Measurements from ENCODE around the gene CPA5.

CPA5 gene

DNA sequence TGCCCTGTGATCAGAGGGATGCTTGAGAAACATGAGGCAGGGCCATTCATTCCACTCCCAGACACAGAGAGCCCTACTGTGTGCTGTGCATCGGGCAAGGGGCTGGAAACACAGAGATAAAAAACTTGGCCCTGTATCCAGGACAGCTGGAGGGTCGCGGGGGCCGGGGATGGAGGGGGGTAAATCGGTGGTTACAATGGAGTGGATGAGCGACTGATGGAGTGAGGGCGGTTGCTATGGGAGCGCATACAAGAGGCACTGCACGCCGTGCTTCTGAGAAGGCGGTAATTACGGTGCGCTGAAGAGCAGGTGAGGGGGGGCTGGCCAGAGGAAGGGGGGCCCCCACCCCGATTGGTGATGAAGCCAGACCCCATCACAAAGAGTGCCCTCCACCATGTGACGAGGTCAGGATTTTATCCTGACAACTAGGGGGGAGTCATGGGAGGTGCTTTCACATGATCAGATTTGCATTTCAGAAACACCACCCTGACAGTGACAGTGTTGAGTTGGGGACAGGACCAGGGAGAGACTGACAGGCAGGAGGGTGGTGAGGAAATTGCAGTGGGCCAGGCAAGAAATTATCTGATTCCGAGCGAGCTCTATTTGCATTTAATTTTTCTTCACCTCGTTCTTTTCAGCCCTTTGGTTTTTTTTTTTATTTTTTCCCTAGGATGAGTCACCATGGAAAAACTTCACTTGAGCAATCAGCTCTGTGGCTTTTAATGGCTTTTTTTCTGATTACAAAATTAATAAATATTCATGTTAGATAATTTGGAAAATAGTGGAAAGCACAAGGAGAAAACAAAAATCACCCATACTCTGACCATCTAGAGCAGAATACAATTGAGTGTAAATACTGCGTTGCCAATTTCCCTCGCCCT lies 7.8 kb downstream of the CPA5 start:
- TF ChIP-seq, protein P1, sequence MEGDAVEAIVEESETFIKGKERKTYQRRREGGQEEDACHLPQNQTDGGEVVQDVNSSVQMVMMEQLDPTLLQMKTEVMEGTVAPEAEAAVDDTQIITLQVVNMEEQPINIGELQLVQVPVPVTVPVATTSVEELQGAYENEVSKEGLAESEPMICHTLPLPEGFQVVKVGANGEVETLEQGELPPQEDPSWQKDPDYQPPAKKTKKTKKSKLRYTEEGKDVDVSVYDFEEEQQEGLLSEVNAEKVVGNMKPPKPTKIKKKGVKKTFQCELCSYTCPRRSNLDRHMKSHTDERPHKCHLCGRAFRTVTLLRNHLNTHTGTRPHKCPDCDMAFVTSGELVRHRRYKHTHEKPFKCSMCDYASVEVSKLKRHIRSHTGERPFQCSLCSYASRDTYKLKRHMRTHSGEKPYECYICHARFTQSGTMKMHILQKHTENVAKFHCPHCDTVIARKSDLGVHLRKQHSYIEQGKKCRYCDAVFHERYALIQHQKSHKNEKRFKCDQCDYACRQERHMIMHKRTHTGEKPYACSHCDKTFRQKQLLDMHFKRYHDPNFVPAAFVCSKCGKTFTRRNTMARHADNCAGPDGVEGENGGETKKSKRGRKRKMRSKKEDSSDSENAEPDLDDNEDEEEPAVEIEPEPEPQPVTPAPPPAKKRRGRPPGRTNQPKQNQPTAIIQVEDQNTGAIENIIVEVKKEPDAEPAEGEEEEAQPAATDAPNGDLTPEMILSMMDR (conservative IDR thresholded peaks at IDR 0.05) = no peak
- no peak overlapping the region for H3K27ac ChIP-seq

DNA sequence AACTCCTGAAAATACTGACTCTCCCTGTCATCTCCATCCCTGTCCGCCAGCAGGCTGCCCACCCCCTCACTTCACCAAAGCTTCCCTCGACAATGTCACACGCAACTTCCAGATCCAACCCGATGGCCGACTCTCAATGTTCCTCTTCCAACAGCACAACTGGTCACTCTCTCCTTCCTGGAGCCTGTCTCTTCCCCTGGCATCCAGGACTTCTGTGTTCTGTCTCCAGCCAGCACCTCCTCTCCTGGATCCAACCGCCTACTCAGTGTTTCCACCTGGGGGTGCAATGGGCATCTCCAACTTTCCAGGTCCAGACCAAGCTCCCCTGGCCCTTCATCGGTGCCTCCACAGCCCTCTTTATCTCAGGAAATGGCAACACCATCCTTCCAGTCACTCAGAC lies 8.6 kb downstream of the CPA5 start:
- H3K27ac ChIP-seq = no peak overlapping the region

DNA sequence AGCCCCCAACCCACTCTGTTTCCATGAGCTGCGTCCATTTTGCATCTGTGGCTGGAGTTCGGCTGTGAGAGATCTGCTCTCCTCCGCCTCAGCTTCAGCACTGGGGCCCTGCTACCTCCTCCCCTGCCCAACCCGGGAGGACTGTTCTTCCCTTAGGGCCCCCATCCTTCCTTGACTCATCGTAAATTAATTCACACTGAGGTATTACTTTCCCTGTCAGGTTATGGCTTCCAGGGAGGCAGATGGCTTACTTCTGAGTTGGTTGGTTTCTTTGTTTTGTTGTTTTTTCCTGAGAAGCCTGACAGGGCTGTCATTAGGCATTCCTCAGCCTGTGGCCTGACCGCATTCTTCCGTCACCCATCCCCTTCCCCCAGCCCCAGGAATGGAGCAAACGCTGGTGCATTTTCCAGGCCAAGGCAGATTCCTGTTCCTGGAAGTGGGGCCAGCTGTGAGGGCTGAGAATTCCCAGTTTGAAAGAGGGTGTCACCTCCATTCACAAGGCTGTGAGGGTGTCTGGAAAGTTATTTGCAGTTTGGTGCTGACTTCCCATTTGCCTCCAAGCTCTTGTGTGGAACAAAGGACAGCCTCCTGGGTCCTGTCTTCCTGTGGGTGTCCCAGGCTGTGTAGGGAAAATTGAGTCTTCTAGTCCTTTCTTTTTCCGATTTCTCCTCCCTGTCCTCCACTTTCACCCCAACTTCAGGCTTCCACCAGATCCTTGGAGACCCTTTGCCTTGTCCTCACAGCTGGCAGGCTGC lies 11.7 kb downstream of the CPA5 start:
- H3K27ac ChIP-seq = no peak overlapping the region
- TF ChIP-seq, protein P1 (conservative IDR thresholded peaks at IDR 0.05) = no peak

More for the DNA sequence above, 8.6 kb downstream of the CPA5 start:
- TF ChIP-seq, protein P1 (conservative IDR thresholded peaks at IDR 0.05) = no peak

DNA sequence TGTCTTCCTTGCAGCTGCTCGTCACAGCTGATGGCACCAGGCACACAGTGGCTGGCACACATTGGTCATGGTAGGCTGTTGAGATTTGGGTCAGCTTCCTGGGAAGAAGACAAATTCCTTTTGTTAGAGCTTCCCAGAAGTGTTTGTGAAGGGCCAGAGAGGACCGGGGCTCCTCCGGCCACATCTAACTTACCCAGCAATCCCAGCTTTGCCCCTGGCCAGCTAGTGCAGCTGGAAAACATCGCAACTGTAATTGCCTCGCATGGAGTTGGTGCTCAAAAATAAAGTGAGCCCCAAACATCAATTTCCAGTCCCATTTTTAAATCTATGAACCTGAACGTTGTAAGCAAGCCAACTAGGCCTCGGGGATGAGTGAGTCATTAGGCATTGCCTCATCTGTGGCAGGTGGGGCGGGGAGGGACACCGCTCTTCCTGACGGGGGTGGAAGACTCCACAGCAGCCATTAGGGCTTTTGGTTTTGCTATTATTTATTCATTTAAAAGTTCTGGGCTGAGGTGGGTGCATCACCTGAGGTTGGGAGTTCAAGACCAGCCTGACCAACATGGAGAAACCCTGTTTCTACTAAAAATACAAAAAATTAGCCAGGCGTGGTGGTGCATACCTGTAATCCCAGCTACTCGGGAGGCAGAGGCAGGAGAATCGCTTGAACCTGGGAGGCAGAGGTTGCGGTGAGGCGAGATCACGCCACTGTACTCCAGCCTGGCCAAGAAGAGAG lies 12.4 kb downstream of the CPA5 start:
- TF ChIP-seq, protein P1 (conservative IDR thresholded peaks at IDR 0.05) = no peak
- no peak overlapping the region for H3K27ac ChIP-seq

DNA sequence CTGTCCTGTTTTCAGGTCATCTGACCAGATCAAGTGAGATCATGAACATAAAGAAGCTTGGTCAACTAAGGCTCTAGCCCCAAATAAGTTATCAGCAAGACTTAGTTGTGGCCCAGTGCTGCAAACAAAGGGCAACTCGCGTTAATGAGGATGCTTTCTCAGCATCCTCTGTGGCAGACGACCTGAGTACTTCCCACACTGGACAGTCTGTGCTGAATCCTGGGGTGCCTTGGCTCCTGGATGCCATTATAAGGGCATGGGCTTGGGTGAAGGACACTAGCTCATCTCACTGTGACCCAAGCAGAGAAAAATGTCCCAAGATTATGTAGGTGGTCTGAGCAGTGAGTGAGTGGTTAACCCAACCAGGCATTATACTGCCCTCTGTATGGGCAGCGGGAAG lies 13.9 kb downstream of the CPA5 start:
- no peak overlapping the region for H3K27ac ChIP-seq
- TF ChIP-seq, protein P1 (conservative IDR thresholded peaks at IDR 0.05) = no peak

DNA sequence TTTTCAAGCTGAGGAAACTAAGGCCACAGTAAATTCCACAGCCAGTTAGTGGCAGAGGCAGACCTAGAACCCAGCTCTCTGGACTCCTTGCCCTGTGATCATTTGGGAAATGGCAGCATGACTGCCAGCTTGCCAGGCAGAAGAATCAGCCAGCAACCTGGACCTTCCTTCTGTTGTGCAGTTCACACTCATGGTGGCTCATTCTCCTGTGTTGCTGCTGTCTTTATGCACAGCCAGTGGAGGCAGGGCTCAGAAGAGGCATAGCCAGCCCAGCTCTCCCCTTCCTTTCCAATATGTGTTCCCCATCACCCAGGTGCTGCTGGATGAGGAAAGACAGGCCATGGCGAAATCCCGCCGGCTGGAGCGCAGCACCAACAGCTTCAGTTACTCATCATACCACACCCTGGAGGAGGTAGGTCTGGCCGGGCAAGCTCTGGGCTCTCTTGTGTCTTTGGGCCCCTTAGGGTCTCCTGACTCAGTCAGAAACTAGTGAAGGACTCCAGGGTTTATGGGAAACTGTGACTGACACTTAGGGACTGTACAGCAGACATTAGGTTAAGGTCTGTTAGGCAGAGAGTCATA lies 14.8 kb downstream of the CPA5 start:
- H3K27ac ChIP-seq = no peak overlapping the region
- TF ChIP-seq, protein P1 (conservative IDR thresholded peaks at IDR 0.05) = no peak

Data from VCaP (cell line).